ENCODE data around the gene MICALL1. TPM values are rescaled to one million over a fixed set of nuclear protein-coding genes. Genes with fewer than 3 reads are reported as not detected.
"Not testable (repeated sequence)": the region's sequence is repeated elsewhere in the genome, so short reads cannot be mapped to it uniquely, and the experiment has no call there.

The MICALL1 gene
- total RNA-seq, 4 donors from 2014 or later, result 125 to 157 (median 131) TPM

DNA sequence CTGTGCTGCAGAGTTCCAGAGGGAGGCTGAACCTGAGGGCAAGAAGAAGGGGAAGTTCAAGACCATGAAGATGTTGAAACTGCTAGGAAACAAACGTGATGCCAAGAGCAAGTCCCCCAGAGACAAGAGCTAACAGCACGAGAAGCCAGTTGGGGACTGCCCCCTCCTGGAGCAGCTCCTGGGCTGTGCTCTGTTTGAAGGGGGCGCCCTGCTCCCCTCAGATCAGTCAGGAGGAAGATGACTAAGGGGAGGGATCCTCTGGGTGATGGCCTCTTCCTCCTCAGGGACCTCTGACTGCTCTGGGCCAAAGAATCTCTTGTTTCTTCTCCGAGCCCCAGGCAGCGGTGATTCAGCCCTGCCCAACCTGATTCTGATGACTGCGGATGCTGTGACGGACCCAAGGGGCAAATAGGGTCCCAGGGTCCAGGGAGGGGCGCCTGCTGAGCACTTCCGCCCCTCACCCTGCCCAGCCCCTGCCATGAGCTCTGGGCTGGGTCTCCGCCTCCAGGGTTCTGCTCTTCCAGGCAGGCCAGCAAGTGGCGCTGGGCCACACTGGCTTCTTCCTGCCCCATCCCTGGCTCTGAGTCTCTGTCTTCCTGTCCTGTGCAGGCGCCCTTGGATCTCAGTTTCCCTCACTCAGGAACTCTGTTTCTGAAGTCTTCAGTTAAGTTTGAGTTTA is 34.7 kb downstream of the MICALL1 start:
- no peaks in the 10 kb centered on the region for H3K9me3 ChIP-seq
- H3K27me3 ChIP-seq, result no peaks in the 10 kb centered on the region
- 61% methylated on average over 4 of the region's 12 CpGs for WGBS
- DNase-seq (ENCODE audit: low spot score in 2 of 2), result no peak
- no peak overlapping the region for H3K27ac ChIP-seq
- no peaks in the 10 kb centered on the region for H3K4me1 ChIP-seq
- H3K36me3 ChIP-seq, result peaks cover 58% of the 10 kb centered on the region
- H3K4me3 ChIP-seq, result no peak overlapping the region
- no peak for TF ChIP-seq EP300 (IDR thresholded peaks at IDR 0.05)
- TF ChIP-seq, protein P1, sequence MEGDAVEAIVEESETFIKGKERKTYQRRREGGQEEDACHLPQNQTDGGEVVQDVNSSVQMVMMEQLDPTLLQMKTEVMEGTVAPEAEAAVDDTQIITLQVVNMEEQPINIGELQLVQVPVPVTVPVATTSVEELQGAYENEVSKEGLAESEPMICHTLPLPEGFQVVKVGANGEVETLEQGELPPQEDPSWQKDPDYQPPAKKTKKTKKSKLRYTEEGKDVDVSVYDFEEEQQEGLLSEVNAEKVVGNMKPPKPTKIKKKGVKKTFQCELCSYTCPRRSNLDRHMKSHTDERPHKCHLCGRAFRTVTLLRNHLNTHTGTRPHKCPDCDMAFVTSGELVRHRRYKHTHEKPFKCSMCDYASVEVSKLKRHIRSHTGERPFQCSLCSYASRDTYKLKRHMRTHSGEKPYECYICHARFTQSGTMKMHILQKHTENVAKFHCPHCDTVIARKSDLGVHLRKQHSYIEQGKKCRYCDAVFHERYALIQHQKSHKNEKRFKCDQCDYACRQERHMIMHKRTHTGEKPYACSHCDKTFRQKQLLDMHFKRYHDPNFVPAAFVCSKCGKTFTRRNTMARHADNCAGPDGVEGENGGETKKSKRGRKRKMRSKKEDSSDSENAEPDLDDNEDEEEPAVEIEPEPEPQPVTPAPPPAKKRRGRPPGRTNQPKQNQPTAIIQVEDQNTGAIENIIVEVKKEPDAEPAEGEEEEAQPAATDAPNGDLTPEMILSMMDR (IDR thresholded peaks at IDR 0.05), result no peak
- TF ChIP-seq POLR2AphosphoS5 (IDR thresholded peaks at IDR 0.05), result no peak
- TF ChIP-seq POLR2A (IDR thresholded peaks at IDR 0.05), result no peak

DNA sequence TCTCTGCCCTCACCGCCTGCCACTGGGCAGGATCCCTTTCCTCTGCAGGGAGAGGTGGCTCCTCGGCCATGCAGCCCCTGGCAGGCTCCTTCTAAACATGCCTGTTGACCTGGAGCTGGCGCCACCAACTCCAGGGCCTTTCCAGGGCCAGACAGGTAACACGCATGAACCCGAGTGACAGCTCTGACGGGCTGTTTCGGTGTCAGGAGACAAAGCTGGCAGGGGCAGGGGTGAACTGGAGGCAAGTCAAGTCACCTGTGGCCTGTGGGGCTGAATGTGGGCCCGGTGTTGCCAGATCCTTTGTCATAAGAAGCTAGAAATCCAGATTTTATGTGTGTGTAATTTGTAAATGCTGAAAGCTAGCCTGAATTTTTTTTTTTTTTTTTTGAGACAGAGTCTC is 36.0 kb downstream of the MICALL1 start:
- Histone ChIP-seq H3K9me3 (no peaks in the 10 kb centered on the region), H3K4me1 (no peaks in the 10 kb centered on the region), H3K27me3 (no peaks in the 10 kb centered on the region), H3K36me3 (peaks cover 47% of the 10 kb centered on the region), H3K4me3 (no peak overlapping the region), H3K27ac (no peak overlapping the region)
- TF ChIP-seq POLR2AphosphoS5 (IDR thresholded peaks at IDR 0.05), result no peak
- TF ChIP-seq EP300 (IDR thresholded peaks at IDR 0.05), result no peak
- TF ChIP-seq POLR2A (IDR thresholded peaks at IDR 0.05), result no peak
- TF ChIP-seq, protein P1 (IDR thresholded peaks at IDR 0.05), result no peak
- no peak for DNase-seq (ENCODE audit: low spot score in 2 of 2)
- 90% methylated on average over 6 of the region's 8 CpGs for WGBS

DNA sequence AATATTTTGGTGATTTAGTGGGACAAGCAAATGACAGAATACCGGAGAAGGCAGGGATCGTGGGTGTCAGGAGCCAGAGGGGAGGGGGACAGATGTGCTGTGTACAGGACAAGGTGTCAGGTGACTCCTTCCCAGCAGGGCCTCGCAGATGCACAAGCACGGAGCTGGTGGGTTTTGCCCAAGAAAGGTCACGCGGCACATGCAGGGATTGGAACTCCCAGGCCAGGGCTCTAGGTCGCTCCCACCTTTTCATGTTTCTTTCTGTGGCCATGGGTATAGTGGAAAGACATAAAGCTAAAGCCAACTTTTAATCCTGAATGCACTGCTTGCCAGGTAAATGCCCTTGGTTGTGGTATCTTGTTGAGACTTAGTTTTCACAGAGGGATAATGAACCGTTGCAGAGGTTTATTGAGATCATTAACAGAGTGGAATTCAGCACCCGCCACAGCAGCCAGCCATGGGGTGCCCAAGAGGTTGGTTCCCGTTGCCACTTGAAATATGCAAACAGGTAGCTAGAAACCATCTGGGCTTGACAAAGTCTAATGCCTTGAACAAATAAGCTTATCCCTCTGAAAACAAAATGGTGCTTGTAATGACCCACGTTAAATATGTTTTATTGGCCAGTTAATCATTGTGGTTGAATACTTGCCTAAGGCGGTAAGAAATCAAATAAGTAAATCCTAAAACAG is 37.2 kb downstream of the MICALL1 start:
- no peak for DNase-seq (ENCODE audit: low spot score in 2 of 2)
- Histone ChIP-seq H3K36me3 (peaks cover 38% of the 10 kb centered on the region), H3K9me3 (no peaks in the 10 kb centered on the region), H3K4me3 (no peak overlapping the region), H3K27me3 (no peaks in the 10 kb centered on the region), H3K4me1 (no peaks in the 10 kb centered on the region), H3K27ac (no peak overlapping the region)
- TF ChIP-seq POLR2AphosphoS5 (IDR thresholded peaks at IDR 0.05), result no peak
- TF ChIP-seq POLR2A (IDR thresholded peaks at IDR 0.05), result no peak
- TF ChIP-seq, protein P1 (IDR thresholded peaks at IDR 0.05), result no peak
- TF ChIP-seq EP300 (IDR thresholded peaks at IDR 0.05), result no peak
- 83% methylated on average over 12 of the region's 12 CpGs for WGBS

DNA sequence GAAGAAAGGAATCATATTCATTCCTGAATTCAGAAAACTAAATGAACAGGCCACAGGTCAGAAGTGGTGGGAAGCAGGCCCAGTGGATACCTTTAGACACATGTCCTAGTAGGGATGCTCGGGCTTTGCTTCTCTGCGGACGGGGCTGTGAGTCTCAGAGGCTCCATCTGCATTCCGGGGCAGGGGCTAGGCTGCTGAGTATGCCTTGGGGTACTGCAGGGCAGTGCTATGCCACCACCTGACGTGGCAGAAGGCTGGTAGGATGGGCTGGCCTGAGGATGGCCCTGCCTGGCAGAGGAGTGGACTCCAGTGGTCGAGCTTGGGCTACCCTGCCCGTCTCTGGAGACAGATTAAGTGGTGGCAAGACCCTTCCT is 37.7 kb downstream of the MICALL1 start:
- Histone ChIP-seq H3K9me3 (no peaks in the 10 kb centered on the region), H3K27ac (no peak overlapping the region), H3K36me3 (peaks cover 38% of the 10 kb centered on the region), H3K4me1 (no peaks in the 10 kb centered on the region), H3K4me3 (no peak overlapping the region), H3K27me3 (no peaks in the 10 kb centered on the region)
- WGBS, result 77% methylated on average over 6 of the region's 7 CpGs
- TF ChIP-seq, protein P1 (IDR thresholded peaks at IDR 0.05), result no peak
- no peak for TF ChIP-seq POLR2A (IDR thresholded peaks at IDR 0.05)
- no peak for TF ChIP-seq EP300 (IDR thresholded peaks at IDR 0.05)
- TF ChIP-seq POLR2AphosphoS5 (IDR thresholded peaks at IDR 0.05), result no peak
- DNase-seq (ENCODE audit: low spot score in 2 of 2), result no peak

DNA sequence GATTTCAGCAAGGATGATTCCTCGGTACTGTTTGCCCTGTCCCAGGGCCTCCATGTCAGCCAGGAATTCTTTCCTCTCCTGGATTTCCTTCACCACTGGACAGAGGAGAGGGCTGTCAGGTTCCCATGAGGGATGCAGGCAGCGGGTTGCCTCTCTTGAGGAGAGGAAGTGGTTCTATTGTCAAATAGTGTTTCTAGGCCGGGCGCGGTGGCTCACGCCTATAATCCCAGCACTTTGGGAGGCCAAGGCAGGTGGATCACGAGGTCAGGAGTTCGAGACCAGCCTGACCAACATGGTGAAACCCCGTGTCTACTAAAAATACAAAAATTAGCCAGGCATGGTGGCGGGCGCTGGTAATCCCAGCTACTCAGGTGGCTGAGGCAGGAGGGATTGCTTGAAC is 38.3 kb downstream of the MICALL1 start:
- 94% methylated on average over 11 of the region's 11 CpGs for WGBS

DNA sequence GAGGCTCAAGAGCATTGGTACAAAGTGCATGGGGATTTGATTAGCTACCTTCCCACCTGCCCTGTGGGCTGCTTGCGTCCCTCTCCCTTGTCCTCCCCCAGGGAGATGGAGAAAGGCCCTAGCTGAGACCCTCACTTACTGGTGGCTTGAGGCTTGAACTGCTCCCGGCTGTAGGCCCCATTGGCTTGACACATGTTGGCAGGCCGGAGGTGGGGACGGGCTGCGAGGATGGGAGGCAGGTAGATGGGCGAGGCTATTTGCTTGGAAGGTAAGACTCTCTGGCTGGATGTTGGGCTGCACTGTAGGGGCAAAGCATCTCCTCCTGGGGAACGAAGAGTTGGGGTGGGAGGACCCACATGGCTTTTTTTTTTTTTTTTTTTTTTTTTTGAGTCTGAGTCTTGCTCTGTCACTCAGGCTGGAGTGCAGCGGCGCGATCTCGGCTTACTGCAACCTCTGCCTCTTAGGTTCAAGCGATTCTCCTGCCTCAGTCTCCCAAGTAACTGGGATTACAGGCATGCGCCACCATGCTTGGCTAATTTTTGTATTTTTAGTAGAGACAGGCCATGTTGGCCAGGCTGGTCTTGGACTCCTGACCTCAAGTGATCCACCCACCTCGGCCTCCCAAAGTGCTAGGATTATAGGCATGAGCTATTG is 41.2 kb downstream of the MICALL1 start:
- H3K36me3 ChIP-seq, result peaks cover 13% of the 10 kb centered on the region
- H3K27ac ChIP-seq; H3K9me3 ChIP-seq; H3K4me3 ChIP-seq; DNase-seq (ENCODE audit: low spot score in 2 of 2); H3K27me3 ChIP-seq; H3K4me1 ChIP-seq: not testable (repeated sequence)
- 94% methylated on average over 14 of the region's 14 CpGs for WGBS

More for the DNA sequence above, 38.3 kb downstream of the MICALL1 start:
- not testable (repeated sequence) for H3K4me3 ChIP-seq; H3K9me3 ChIP-seq; DNase-seq (ENCODE audit: low spot score in 2 of 2); H3K27me3 ChIP-seq; H3K4me1 ChIP-seq; H3K27ac ChIP-seq
- peaks cover 38% of the 10 kb centered on the region for H3K36me3 ChIP-seq
